Measurements from ENCODE around the gene ATAD3B. TPM values are rescaled to one million over a fixed set of nuclear protein-coding genes. Genes with fewer than 3 reads are reported as not detected.

The ATAD3B gene
- total RNA-seq (2022; extraction: Qiagen RNA extraction) = 1.3 to 3.2 TPM (median 2.9 TPM) in 5 replicates

GRCh38 chr1:1471389-1472052, at the start of gene ATAD3B:
TSS of gene ATAD3B (plus strand) at chr1:1471765. CDS start at chr1:1471885, 120 bp downstream.

GRCh38 chr1:1435106-1435903, 36.3 kb upstream of the ATAD3B start, which contains the start of gene VWA1:
TSS of gene VWA1 (plus strand) at chr1:1435690. CDS start at chr1:1435749, 59 bp downstream.

DNA sequence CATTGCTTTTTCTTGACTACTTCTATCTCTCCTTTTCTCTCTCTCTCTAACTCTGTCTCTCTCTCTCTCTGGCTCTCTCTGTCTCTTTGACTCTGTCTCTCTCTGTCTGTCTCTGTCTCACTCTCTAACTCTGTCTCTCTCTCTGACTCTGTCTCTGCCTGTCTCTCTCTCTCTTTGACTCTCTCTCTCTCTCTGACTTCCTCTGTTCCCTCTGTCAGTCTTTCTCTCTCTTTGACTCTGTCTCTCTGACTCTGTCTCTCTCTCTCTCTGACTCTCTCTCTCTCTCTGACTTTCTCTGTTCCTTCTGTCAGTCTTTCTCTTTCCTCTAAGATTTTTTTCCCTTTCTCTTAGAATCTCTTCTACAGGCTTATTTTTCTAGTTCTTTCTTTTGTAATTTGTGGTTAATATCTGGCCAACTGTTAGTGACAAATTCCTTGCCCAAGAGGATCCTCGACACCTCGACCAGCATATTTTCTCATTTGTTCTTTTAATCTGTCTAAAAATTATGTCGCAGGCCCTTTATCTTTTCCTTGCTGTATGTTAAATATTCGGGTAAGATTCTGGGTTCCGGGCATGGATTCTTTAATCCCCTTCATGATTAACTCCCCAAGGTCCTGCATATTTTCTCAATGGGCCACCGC, 22.3 kb upstream of the ATAD3B start, which contains the start of gene ATAD3C:
ATAD3C (plus strand) TSS at position 591 of the 641 bp plus-strand sequence. CDS start 995 bp downstream, outside the sequence.

DNA sequence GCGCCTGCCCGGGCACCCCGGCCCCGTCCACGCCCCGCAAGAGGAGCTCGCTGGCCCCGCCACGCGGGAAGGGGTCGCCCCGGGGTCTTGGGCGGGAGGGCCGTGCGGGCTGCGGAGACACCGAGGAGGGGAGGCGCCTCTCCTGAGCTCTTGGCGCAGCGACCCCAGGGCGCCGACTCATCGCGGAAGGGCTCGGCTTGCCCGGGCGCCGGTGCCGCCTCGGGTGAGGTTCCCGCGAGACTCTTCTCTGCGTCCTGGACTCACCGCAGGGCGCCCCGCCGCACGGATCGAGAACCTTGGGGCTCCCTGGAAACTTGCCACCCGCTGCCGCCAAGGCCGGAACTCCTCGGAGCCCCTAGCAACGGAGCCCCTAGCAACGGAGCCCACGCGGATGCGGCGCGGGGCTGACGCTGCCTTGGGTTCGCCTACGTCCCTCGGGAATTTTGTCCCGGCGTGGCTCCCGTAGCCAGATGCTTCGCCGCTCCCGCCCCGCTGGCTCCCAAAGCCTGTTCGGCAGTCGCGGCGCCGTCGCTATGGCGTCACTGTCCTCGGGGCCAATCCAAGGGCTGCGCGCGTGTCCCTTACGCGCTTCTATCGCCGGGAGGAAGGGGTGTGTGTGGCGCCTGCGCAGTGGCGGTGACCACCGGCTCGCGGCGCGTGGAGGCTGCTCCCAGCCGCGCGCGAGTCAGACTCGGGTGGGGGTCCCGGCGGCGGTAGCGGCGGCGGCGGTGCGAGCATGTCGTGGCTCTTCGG, 40.1 kb downstream of the ATAD3B start, which contains the start of gene ATAD3A:
ATAD3A (plus strand) TSS at position 630 of the 753 bp plus-strand sequence; CDS start at position 737, 107 bp downstream.

DNA sequence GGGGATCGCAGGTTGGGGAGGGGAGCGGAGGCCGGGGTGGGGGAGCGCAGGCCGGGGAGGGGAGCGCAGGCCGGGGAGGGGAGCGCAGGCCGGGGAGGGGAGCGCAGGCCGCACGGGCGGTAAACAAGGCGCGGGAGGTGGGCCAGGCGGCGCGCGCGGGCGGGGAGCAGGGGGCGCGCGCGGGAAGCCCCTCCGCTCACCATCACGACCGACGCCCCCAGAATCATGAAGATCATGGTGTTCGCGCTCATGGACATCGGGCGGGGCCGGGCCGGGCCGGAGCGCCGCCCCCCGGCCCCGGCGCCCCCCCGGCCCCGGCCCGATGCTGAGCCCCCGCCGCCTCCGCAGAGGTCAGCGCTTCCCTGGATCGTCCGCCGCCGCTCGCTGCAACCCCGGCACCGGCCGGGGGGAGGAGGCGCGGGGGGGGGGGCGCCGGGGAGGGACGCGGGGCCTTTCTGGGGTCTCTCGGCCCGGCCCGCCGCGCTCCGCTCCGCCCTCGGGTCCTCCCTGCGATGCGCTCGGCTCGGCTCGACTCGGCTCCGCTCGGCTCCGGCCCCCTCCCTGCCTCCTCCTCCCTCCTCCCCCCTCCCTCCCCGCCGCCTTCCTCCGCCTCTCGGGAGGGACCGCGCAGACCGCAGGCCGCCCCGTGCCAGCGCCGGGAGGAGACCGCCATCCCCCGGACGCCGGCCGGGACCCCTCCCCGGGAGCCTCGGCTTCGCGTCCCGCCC, 68.7 kb downstream of the ATAD3B start, which contains the start of gene TMEM240:
TMEM240 (minus strand) TSS at position 535 of the 728 bp plus-strand sequence; CDS start at position 257, 278 bp downstream.

Other genes starting within 250 kb of the ATAD3B start
- 113 to 131 TPM (median 122 TPM) in 5 replicates for gene SDF4, start 239.8 kb upstream of the ATAD3B start, total RNA-seq (2022; extraction: Qiagen RNA extraction)
- 11.3 to 19.2 TPM (median 17.6 TPM) in 5 replicates for gene B3GALT6, start 239.5 kb upstream of the ATAD3B start, total RNA-seq (2022; extraction: Qiagen RNA extraction)
- gene C1QTNF12, start 225.0 kb upstream of the ATAD3B start, total RNA-seq (2022; extraction: Qiagen RNA extraction) = 0.97 to 2.3 TPM (median 1.3 TPM) in 5 replicates
- 36.7 to 49.8 TPM (median 47.1 TPM) in 5 replicates for gene UBE2J2, start 197.9 kb upstream of the ATAD3B start, total RNA-seq (2022; extraction: Qiagen RNA extraction)
- 0.76 to 1.3 TPM (median 0.84 TPM) in 5 replicates for gene SCNN1D, start 191.3 kb upstream of the ATAD3B start, total RNA-seq (2022; extraction: Qiagen RNA extraction)
- gene ACAP3, start 163.8 kb upstream of the ATAD3B start, total RNA-seq (2022; extraction: Qiagen RNA extraction) = 12.0 to 17.3 TPM (median 13.6 TPM) in 5 replicates
- gene PUSL1, start 163.2 kb upstream of the ATAD3B start, total RNA-seq (2022; extraction: Qiagen RNA extraction) = 14.3 to 24.7 TPM (median 22.7 TPM) in 5 replicates
- 53.7 to 59.5 TPM (median 54.7 TPM) in 5 replicates for gene INTS11, start 147.1 kb upstream of the ATAD3B start, total RNA-seq (2022; extraction: Qiagen RNA extraction)
- gene CPTP, start 147.0 kb upstream of the ATAD3B start, total RNA-seq (2022; extraction: Qiagen RNA extraction) = 17.2 to 23.3 TPM (median 21.9 TPM) in 5 replicates
- gene TAS1R3, start 140.5 kb upstream of the ATAD3B start, total RNA-seq (2022; extraction: Qiagen RNA extraction) = 0.07 to 0.24 TPM (median 0.20 TPM) in 5 replicates
- gene DVL1, start 122.3 kb upstream of the ATAD3B start, total RNA-seq (2022; extraction: Qiagen RNA extraction) = 50.0 to 68.0 TPM (median 63.0 TPM) in 5 replicates
- 0.12 to 0.25 TPM (median 0.16 TPM) in 5 replicates for gene MXRA8, start 113.2 kb upstream of the ATAD3B start, total RNA-seq (2022; extraction: Qiagen RNA extraction)
- 95.4 to 183 TPM (median 168 TPM) in 5 replicates for gene AURKAIP1, start 96.6 kb upstream of the ATAD3B start, total RNA-seq (2022; extraction: Qiagen RNA extraction)
- gene CCNL2, start 72.4 kb upstream of the ATAD3B start, total RNA-seq (2022; extraction: Qiagen RNA extraction) = 42.3 to 54.3 TPM (median 50.5 TPM) in 5 replicates
- 128 to 154 TPM (median 130 TPM) in 5 replicates for gene MRPL20, start 64.5 kb upstream of the ATAD3B start, total RNA-seq (2022; extraction: Qiagen RNA extraction)
- 0.06 to 0.14 TPM (median 0.14 TPM) in 3 of 5 replicates, not detected in the others for gene ANKRD65, start 50.5 kb upstream of the ATAD3B start, total RNA-seq (2022; extraction: Qiagen RNA extraction)
- gene VWA1, start 36.1 kb upstream of the ATAD3B start, total RNA-seq (2022; extraction: Qiagen RNA extraction) = 4.1 to 15.8 TPM (median 12.9 TPM) in 5 replicates
- not detected in 5 replicates for gene ATAD3C, start 22.1 kb upstream of the ATAD3B start, total RNA-seq (2022; extraction: Qiagen RNA extraction)
- gene ATAD3A, start 40.4 kb downstream of the ATAD3B start, total RNA-seq (2022; extraction: Qiagen RNA extraction) = 31.1 to 37.8 TPM (median 35.1 TPM) in 5 replicates
- gene TMEM240, start 68.9 kb downstream of the ATAD3B start, total RNA-seq (2022; extraction: Qiagen RNA extraction) = 0.24 to 0.70 TPM (median 0.38 TPM) in 4 of 5 replicates, not detected in the other
- gene SSU72, start 103.1 kb downstream of the ATAD3B start, total RNA-seq (2022; extraction: Qiagen RNA extraction) = 83.9 to 108 TPM (median 103 TPM) in 5 replicates
- gene FNDC10, start 128.4 kb downstream of the ATAD3B start, total RNA-seq (2022; extraction: Qiagen RNA extraction) = 5.5 to 8.9 TPM (median 7.8 TPM) in 5 replicates
- gene MIB2, start 143.7 kb downstream of the ATAD3B start, total RNA-seq (2022; extraction: Qiagen RNA extraction) = 10.6 to 18.3 TPM (median 16.8 TPM) in 5 replicates
- gene MMP23B, start 160.4 kb downstream of the ATAD3B start, total RNA-seq (2022; extraction: Qiagen RNA extraction) = 0.33 to 0.79 TPM (median 0.50 TPM) in 5 replicates
- 24.0 to 27.3 TPM (median 24.7 TPM) in 5 replicates for gene CDK11B, start 187.2 kb downstream of the ATAD3B start, total RNA-seq (2022; extraction: Qiagen RNA extraction)
- 10.5 to 13.1 TPM (median 12.6 TPM) in 5 replicates for gene SLC35E2B, start 221.0 kb downstream of the ATAD3B start, total RNA-seq (2022; extraction: Qiagen RNA extraction)

Measured in A549 treated with Hydrocortisone at 1 μM for 4 hours (cell line).